Heart left ventricle (tissue), 13 donors: ENCODE data around the gene THADA.

ENCODE experiments used
- POLR2A ChIP-seq, 2 donors: fragments of 450-650 bp; IDR thresholded peaks; one replicate each; pipeline ENCODE4 v1.6.1; 2017; ENCODE audit warnings: antibody characterized with exemption in 2 of 2, mild to moderate bottlenecking in 2 of 2, moderate library complexity in 2 of 2
- TF ChIP-seq, protein P1 (sequence below), 12 donors: fragments of 200-600 bp; sonication (generic) in 4 of 12; IDR thresholded peaks; one replicate each; pipeline versions ENCODE4 v1.5.0 to v1.8.0; 2018 to 2022; ENCODE audit warnings: antibody characterized with exemption in 12 of 12, mild to moderate bottlenecking in 5 of 12
- donor health status: ischemic (EF 13 %, LVEDD 7.1; RV severe dilation, severe dysfunction).
- donor health status: DM: no; HTN: yes; CAD: no.
- donor health status: DM: no; HTN: no; CAD: no.
- donor health status: ischemic (EF 25% LVEDD 6.9; RV normal size, moderate dysfunction).
- donor health status: ischemic (EF 25% LVEDD 5.7; RV mildly dilated, moderate dysfunction).
- donor health status: ischemic (EF 35%, LVEDD 5.7; RV mildly dilated, moderate dysfunction).
- donor health status: nonischemic (EF 11% LVEDD 7.7; RV severe dilation, severe dysfunction).
- donor health status: DM: yes; HTN: yes; CAD: no.
- donor health status: PGD.
- donor health status: ischemic (EF 29% LVEDD 5.4; RV normal size, mild dysfunction).
- donor health status: nonischemic (EF 23%, LVEDD 6.1; RV moderate dilation, normal function).

DNA sequence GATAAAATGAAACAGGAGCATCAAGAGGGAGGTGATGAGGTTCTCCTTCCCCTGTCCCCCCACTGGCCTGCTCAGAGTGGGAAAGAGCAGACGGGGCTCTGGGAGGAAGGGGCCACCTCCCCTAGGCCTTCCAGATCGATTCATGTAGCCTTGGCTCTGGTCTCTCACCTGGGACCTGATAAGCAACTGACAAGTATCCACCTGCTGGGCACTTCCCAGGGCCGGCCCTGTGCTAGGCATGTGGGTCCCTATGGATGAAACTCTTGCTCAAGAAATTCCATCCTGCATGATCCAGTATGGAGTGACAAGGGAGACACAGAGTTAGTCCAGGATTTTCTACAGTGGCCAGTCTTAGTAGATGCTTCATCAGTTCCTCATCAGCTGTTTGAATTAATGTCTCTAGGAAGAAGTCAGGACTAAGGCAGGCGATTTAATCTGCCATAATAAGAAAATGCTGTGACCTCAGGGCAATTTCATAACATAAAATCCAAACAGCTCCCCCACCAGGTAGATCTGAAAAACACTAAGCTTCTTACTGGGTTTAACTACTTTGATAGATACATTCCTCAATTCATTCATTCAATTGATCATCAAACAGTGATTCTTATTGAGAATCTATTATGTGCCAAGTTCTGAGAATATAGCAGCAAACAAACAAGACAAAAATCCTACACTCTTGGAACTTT lies 324.8 kb downstream of the THADA start:
- TF ChIP-seq, protein P1, sequence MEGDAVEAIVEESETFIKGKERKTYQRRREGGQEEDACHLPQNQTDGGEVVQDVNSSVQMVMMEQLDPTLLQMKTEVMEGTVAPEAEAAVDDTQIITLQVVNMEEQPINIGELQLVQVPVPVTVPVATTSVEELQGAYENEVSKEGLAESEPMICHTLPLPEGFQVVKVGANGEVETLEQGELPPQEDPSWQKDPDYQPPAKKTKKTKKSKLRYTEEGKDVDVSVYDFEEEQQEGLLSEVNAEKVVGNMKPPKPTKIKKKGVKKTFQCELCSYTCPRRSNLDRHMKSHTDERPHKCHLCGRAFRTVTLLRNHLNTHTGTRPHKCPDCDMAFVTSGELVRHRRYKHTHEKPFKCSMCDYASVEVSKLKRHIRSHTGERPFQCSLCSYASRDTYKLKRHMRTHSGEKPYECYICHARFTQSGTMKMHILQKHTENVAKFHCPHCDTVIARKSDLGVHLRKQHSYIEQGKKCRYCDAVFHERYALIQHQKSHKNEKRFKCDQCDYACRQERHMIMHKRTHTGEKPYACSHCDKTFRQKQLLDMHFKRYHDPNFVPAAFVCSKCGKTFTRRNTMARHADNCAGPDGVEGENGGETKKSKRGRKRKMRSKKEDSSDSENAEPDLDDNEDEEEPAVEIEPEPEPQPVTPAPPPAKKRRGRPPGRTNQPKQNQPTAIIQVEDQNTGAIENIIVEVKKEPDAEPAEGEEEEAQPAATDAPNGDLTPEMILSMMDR (IDR thresholded peaks at IDR 0.05) = no peak
- no peak for TF ChIP-seq POLR2A (IDR thresholded peaks at IDR 0.05)
